Activated CD8-positive, alpha-beta memory T cell treated with anti-CD3 and anti-CD28 coated beads, Interleukin-2, amount 50 U/mL, for 1 hour (primary cell): ENCODE results near the gene SCP2.

Experiments used
- DNase-seq: peaks from one replicate; pipeline ENCODE4 v3.0.0-alpha.2; 2020; ENCODE audit errors: extremely low read depth

The SCP2 gene

DNA sequence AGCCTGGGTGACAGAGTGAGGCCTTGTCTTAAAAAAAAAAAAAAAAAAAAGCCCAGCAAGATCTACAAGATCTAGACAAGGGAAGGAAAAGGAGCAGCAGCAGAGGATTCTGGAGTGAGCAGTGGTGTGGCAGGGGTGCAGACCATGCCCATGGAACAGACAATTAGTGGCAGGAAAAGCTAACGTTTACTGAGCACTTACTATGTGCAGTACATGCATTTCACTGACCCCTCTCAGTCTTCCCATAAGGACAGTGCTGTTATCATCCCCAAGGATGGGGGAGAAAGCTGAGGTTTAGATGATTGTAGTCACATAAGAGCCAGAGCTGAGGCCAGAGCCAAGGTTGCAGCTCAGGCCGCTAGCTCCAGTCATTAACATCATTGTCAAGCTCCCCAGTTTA lies 140.8 kb downstream of the SCP2 start:
- no peak for DNase-seq

DNA sequence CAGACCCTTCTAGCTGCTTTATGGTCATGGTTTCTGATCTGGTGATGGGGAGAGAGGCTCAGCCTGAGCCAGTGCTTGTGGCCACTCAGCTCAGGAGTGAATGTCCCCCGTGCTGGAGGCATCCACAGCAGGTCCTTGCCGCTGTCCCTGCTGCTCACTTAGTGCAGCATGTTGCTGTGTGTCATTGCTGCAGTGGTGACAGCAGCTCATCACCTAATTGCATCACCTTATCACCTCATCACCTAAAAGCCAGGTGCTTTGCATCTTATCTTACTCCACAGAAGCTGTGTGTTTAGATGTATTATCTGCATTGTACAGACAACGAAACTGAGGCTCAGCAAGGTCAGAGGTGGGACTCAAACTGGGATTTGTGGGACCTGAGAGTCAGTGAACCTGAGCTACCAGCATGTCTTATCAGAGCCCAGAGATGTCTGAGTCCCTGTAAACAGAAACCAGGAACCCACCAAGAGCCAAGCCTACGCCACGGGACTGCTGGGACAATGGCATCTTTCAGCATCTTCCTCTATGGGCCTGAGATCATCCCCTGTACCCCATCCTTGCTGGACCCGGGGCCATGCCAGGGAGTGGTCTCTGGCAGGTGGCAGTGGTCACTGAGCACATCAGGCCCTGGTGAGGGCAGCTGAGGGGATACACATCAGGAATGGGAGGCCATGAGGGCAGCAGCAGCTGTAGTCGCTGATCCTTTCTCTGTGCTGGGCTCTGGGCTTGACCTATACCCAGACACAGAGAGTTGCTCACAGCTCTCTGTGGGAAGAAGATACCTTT lies 141.4 kb downstream of the SCP2 start:
- no peak for DNase-seq

GRCh38 chr1:53069265-53069662 lies 142.2 kb downstream of the SCP2 start:
- no peak for DNase-seq

DNA sequence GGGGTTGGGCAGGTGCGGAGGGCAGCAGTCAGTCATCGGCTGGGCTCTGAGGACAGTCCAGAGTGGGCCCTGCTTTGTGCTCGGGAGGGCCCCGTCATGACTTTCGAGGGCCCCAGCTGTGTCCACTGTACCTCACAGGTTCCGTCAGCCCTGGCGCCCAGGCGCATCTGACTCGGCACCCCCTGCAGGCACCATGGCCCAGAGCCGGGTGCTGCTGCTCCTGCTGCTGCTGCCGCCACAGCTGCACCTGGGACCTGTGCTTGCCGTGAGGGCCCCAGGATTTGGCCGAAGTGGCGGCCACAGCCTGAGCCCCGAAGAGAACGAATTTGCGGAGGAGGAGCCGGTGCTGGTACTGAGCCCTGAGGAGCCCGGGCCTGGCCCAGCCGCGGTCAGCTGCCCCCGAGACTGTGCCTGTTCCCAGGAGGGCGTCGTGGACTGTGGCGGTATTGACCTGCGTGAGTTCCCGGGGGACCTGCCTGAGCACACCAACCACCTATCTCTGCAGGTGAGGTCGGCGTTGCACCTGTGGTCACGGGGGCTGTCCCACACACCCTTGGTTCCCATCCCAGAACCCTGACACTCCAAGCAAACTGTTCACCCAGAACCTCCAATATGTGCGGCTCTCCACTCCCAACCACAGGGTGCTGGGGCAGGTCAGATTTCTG lies 142.7 kb downstream of the SCP2 start:
- no peak for DNase-seq

- no peak for DNase-seq
Measured at GRCh38 chr1:53070621-53071020, 143.5 kb downstream of the SCP2 start.

GRCh38 chr1:53071167-53071865 lies 144.2 kb downstream of the SCP2 start:
- no peak for DNase-seq

DNA sequence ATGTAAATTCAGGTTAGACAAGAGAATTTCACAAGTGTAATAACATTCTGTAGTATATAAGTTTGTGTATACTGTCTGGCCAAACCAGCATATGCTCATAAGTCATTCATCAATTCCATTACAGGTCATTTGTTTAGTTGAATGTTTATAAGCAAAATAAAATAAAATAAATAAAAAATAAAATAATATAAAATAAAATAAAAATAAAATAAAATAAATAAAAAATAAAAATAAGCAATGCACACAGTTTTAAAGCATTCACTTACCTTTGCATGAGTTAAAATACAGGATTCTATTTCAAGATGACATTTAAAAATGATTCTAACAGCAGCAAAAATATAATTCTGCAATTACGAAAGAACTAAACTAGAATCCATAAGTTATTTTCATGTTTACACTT lies 144.8 kb downstream of the SCP2 start:
- no peak for DNase-seq

DNA sequence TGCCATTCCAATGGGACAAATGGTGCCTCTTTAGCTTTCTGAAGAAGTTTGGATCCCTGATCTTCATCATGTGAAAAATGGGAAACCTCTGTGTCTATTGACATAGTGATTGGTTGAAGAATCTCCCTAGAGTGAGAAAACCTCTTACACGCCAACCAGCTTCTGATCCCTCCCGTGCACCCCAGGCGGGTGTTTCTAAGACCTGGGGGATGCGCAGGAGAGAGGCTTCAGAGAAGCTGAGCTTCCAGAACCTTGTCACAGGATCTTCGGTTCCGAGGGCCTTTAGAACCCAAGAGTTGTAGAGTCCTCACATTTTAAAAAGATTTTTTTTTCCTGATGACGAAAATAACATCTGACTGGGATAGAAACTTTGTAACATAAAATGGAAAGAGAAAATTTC lies 146.2 kb downstream of the SCP2 start:
- DNase-seq, result no peak

DNA sequence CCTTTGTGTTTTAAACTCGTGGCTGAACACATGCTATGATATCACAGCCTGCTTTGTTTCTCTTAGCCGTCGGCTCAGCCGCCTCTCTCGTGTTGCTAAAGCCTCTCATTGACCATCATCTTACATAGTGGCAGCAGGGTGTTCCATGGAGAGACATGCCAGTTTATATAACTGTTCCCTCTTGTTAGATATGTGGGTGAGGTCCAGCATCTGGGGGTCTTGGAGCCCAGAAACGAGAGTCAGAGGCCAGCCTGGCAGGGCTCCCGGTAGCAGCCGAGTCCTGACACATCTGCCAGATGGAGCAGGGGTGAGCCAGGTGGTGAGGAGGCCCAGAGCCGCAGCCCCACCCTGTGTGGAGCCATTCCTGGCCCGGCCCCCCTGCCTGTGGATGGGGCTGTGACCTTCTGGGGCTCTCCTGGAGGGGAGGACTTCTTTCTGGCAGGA lies 146.8 kb downstream of the SCP2 start:
- no peak for DNase-seq

DNA sequence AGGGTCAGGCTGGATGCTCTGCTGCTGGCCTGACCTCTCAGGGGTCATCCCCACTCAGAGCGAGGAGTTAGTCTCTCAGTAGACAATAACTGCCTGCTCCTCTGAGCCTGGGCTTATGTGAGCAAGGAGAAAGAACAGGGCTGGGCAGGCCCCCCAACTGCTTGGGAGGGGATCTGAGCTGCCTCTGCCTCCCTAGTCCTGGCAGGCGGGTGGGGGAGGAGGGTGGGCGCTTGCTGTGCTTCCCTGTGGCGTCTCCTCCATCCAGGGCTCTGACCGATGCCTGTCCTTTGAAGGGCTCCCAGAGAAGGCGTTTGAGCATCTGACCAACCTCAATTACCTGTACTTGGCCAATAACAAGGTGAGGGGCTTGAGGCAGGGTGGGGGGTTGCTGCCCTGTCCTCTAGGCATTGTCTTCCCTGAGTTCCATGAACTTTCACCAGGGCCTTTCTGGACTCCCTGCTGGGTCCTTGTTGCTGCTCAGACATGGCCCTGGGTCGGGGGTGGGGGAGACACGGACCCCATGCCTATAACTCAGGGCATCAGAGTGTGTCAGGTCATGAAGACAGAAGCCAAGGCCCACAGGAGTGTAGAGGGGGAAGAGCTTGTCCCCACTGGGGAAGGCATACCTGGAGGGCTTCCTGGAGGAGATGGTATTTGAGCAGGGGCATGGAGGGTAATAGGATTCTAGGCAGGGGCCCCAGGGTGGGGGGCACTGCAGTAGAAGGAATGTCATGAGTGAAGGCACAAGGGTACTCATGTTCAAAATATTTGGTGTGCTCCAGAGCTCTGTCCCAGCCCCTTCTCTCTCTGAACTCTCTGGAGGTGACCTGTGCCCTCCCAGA lies 147.5 kb downstream of the SCP2 start:
- DNase-seq, result no peak

DNA sequence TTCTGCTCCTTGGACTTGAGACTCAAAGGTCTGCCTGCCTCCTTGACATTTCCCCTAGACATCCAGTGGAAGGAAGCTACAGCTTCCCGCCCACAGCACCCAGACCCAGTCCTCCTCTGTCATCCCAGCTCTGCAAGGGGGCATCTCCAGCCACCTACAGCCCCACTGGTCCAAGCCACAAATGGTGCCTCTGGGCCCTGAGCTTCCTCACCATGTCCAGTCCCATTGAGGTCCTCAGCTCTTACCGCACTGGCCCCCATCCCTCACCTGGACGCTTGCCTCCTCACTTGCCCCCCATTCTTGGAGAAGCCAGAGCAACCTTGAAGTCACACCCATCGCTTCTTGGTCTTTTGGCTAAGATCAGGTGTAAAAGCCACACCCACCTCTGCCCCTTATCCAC lies 148.1 kb downstream of the SCP2 start:
- DNase-seq, result no peak

DNA sequence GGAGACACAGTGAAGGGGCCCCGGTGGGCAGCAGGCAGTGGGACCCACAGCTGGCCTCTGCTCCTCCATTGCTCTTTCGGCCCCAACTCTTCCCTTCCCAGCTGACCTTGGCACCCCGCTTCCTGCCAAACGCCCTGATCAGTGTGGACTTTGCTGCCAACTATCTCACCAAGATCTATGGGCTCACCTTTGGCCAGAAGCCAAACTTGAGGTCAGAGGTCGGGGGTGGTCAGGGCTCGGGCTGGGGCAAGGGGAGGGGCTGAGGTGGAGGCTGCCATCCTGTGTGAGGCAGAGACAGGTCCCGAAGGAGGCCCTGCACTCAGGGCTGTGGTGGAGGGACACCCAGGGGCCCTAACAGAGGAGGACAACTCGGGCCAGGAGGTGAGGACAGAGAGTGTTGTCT lies 148.7 kb downstream of the SCP2 start:
- DNase-seq, result no peak

DNA sequence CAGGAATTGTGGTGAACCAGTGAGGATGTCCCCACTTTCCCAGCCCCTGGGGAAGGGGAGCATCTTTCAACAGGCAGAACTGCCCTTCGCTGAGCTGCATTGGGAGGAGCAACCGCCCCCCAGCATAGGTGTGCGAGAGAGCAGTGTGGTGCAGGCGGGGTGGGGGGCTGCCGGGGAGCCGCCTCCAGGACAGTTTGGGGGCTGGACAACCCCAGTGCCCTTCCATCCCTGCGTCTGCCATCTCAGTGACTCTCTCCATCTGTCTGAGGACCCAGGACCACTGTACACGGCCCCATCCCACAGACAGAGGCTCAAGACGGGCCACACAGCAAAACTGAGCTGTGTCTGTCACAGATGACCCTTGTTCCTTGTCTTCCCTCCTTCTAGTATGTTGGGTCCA lies 149.1 kb downstream of the SCP2 start:
- DNase-seq, result no peak

DNA sequence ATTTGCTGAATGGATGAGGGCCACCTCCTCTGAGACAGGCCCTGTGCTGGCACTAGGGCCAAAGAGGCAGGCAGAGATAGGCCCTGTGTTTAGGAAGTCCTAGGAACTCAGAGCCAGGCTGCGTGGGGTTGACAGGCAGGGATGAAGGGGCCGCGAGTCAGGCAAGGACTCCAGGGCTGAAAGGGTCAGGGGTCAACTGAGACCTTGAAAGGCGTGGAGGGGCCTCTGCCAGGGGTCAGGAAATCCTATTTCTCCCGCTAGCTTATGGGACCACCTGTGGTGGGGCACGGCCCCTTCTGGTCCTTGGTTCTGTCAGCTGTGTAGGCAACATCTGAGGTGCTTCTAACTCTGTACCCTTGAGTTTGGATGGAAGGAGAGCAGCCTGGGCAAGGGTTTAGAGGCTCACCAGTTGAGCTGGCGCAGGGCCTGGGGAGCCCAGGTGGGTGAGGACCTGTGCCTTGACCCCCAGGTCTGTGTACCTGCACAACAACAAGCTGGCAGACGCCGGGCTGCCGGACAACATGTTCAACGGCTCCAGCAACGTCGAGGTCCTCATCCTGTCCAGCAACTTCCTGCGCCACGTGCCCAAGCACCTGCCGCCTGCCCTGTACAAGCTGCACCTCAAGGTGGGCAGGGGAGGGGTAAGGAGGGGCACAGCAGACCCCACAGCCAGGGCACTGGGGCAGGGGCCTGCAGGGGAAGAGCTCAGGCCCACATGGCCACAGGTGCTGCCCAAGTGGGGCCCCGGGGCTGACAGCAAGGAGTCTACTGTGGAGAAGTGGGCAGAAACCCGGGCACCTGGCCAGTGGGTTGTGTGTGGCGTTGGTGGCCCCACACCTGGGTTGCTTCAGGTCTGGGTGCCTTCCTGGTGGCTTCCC lies 149.9 kb downstream of the SCP2 start:
- DNase-seq, result no peak

DNA sequence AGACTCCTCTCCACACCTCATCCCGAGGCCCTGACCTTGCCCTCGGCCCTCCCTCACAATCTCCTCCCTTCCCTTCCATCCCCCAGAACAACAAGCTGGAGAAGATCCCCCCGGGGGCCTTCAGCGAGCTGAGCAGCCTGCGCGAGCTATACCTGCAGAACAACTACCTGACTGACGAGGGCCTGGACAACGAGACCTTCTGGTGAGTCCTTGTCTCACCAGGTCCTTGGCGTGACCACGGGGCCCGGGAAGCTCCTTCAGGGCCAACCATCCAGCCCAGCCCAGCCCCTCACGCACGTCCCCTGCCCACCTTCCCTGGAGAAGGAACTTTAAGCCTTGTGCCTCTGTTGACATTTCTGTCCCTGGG lies 150.5 kb downstream of the SCP2 start:
- no peak for DNase-seq

- DNase-seq, result no peak
Measured at GRCh38 chr1:53078333-53079101, 151.4 kb downstream of the SCP2 start.

DNA sequence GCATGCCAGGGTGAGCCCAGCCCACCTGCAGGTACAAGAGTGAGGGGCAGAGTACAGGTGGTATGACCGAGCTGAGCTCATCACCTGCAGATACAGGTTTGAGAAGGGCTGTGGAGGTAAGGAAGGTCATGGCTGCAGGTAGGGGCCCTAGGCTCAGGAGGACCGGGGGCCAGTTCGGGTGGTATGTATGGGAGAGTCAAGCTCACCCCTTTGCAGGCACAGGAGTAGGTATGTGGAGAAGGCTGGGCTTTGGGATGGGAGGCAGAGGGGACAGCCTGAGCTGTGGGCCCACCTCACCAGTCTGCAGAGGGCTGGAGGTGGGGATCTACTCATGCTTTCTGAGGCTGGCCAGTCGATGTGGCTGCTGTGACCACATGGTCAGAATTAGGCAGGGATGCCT lies 152.2 kb downstream of the SCP2 start:
- no peak for DNase-seq

DNA sequence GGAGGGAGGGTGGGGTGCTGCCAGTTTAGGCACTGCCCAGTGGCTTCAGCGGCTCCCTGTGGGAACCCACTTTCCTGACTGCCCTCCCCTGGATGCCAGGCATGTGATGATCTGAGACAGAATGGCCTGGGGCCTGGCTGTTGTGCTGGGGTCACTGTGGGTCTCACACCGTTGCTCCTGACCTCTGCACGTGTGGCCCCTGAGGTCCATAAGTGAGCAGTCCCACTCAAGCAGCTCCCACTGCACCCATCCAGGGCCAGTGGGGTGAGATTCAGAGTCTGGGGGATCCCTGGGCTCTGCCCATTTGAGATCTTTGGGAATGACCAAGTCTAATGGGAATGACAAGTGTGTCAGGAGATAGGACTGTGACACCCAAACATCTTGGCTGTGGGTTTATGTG lies 153.0 kb downstream of the SCP2 start:
- no peak for DNase-seq

DNA sequence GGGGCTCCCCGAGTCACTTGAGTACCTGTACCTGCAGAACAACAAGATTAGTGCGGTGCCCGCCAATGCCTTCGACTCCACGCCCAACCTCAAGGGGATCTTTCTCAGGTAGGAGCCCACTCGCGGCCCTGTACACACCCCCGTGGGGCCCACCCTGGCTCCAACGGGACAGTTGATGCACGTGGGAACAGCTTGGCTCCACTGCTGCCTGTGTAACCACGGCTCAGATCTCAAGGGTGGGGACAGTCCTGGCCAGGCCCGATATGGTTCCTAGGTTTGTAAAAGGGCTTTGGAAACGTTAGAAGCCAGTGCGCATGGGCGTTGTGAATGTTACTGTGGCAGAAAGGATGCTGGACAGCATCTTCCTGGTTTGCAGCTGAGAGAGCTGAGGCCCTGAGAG lies 153.7 kb downstream of the SCP2 start:
- DNase-seq, result no peak

GRCh38 chr1:53081384-53082066 lies 154.4 kb downstream of the SCP2 start:
- no peak for DNase-seq
